ENCODE results near the gene TSPYL6.
A peak's percentile ranks its signal among the peaks of the same experiment; 100 is the strongest.
"Not testable (repeated sequence)": the region's sequence is repeated elsewhere in the genome, so short reads cannot be mapped to it uniquely, and the experiment has no call there.

The TSPYL6 gene

GRCh38 chr2:54284826-54285225 is 28.8 kb upstream of the TSPYL6 start:
- no peak overlapping the region for H3K9ac ChIP-seq (ENCODE audit: insufficient read length)
- no peak overlapping the region for H3K27ac ChIP-seq
- no peak for DNase-seq (ENCODE audit: low read depth, low spot score)
- no peaks in the 10 kb centered on the region for H3K9me3 ChIP-seq (ENCODE audit: low read depth, low read length)
- no peak for TF ChIP-seq POLR2AphosphoS5 (IDR thresholded peaks at IDR 0.05; ENCODE audit: borderline replicate concordance, low read depth, low read length)
- no peaks in the 10 kb centered on the region for H3K36me3 ChIP-seq (ENCODE audit: insufficient read depth, low read length)
- no peak overlapping the region for H3K4me3 ChIP-seq

- no peak overlapping the region for H3K27ac ChIP-seq
Observed at GRCh38 chr2:54279385-54279784, 23.4 kb upstream of the TSPYL6 start.

GRCh38 chr2:54275541-54275940 is 19.5 kb upstream of the TSPYL6 start:
- Histone ChIP-seq H3K9me3 (ENCODE audit: low read depth, low read length) (no peaks in the 10 kb centered on the region), H3K4me3 (no peak overlapping the region), H3K9ac (ENCODE audit: insufficient read length) (peak overlapping the region; percentile 82), H3K27ac (peak overlapping the region; percentile 93), H3K36me3 (ENCODE audit: insufficient read depth, low read length) (no peaks in the 10 kb centered on the region)
- TF ChIP-seq FOXP2 (optimal IDR thresholded peaks at IDR 0.05; ENCODE audit: control extremely low read depth, extremely low read length, insufficient read depth) (no peak), EZH2 (IDR thresholded peaks at IDR 0.05) (no peak), POLR2AphosphoS5 (IDR thresholded peaks at IDR 0.05; ENCODE audit: borderline replicate concordance, low read depth, low read length) (no peak)
- no peak for DNase-seq (ENCODE audit: low read depth, low spot score)

More at GRCh38 chr2:54279385-54279784, 23.4 kb upstream of the TSPYL6 start:
- Histone ChIP-seq H3K9me3 (ENCODE audit: low read depth, low read length) (no peaks in the 10 kb centered on the region), H3K36me3 (ENCODE audit: insufficient read depth, low read length) (no peaks in the 10 kb centered on the region), H3K9ac (ENCODE audit: insufficient read length) (no peak overlapping the region), H3K4me3 (no peak overlapping the region)
- TF ChIP-seq EZH2 (IDR thresholded peaks at IDR 0.05) (no peak), POLR2AphosphoS5 (IDR thresholded peaks at IDR 0.05; ENCODE audit: borderline replicate concordance, low read depth, low read length) (no peak), FOXP2 (optimal IDR thresholded peaks at IDR 0.05; ENCODE audit: control extremely low read depth, extremely low read length, insufficient read depth) (no peak)
- no peak for DNase-seq (ENCODE audit: low read depth, low spot score)

- H3K27ac ChIP-seq: peak overlapping the region; percentile 93
- no peak for TF ChIP-seq POLR2AphosphoS5 (IDR thresholded peaks at IDR 0.05; ENCODE audit: borderline replicate concordance, low read depth, low read length)
- no peak for TF ChIP-seq FOXP2 (optimal IDR thresholded peaks at IDR 0.05; ENCODE audit: control extremely low read depth, extremely low read length, insufficient read depth)
- no peak for TF ChIP-seq EZH2 (IDR thresholded peaks at IDR 0.05)
- peak overlapping the region; percentile 82 for H3K9ac ChIP-seq (ENCODE audit: insufficient read length)
- H3K4me3 ChIP-seq: peak overlapping the region; percentile 24; the same call in 1 of the 2 replicates
- DNase-seq (ENCODE audit: low read depth, low spot score): peak; percentile 79
- no peaks in the 10 kb centered on the region for H3K36me3 ChIP-seq (ENCODE audit: insufficient read depth, low read length)
- no peaks in the 10 kb centered on the region for H3K9me3 ChIP-seq (ENCODE audit: low read depth, low read length)
Observed at GRCh38 chr2:54274781-54275242, 18.8 kb upstream of the TSPYL6 start.

GRCh38 chr2:54271843-54272627 is 16.0 kb upstream of the TSPYL6 start:
- Histone ChIP-seq H3K27ac (no peak overlapping the region), H3K9ac (ENCODE audit: insufficient read length) (no peak overlapping the region), H3K36me3 (ENCODE audit: insufficient read depth, low read length) (no peaks in the 10 kb centered on the region), H3K9me3 (ENCODE audit: low read depth, low read length) (no peaks in the 10 kb centered on the region), H3K4me3 (no peak overlapping the region)
- no peak for DNase-seq (ENCODE audit: low read depth, low spot score)
- TF ChIP-seq EZH2 (IDR thresholded peaks at IDR 0.05) (no peak), FOXP2 (optimal IDR thresholded peaks at IDR 0.05; ENCODE audit: control extremely low read depth, extremely low read length, insufficient read depth) (no peak), POLR2AphosphoS5 (IDR thresholded peaks at IDR 0.05; ENCODE audit: borderline replicate concordance, low read depth, low read length) (no peak)

- no peak for TF ChIP-seq EZH2 (IDR thresholded peaks at IDR 0.05)
- no peak for TF ChIP-seq POLR2AphosphoS5 (IDR thresholded peaks at IDR 0.05; ENCODE audit: borderline replicate concordance, low read depth, low read length)
- no peak for TF ChIP-seq FOXP2 (optimal IDR thresholded peaks at IDR 0.05; ENCODE audit: control extremely low read depth, extremely low read length, insufficient read depth)
- no peaks in the 10 kb centered on the region for H3K9me3 ChIP-seq (ENCODE audit: low read depth, low read length)
- H3K4me3 ChIP-seq: no peak overlapping the region
- H3K36me3 ChIP-seq (ENCODE audit: insufficient read depth, low read length): no peaks in the 10 kb centered on the region
- no peak overlapping the region for H3K9ac ChIP-seq (ENCODE audit: insufficient read length)
- no peak overlapping the region for H3K27ac ChIP-seq
- no peak for DNase-seq (ENCODE audit: low read depth, low spot score)
Observed at GRCh38 chr2:54271189-54271588, 15.2 kb upstream of the TSPYL6 start.

- H3K27ac ChIP-seq: no peak overlapping the region
- TF ChIP-seq FOXP2 (optimal IDR thresholded peaks at IDR 0.05; ENCODE audit: control extremely low read depth, extremely low read length, insufficient read depth): no peak
- no peak for TF ChIP-seq POLR2AphosphoS5 (IDR thresholded peaks at IDR 0.05; ENCODE audit: borderline replicate concordance, low read depth, low read length)
- no peak for TF ChIP-seq EZH2 (IDR thresholded peaks at IDR 0.05)
- no peaks in the 10 kb centered on the region for H3K9me3 ChIP-seq (ENCODE audit: low read depth, low read length)
- H3K36me3 ChIP-seq (ENCODE audit: insufficient read depth, low read length): no peaks in the 10 kb centered on the region
- DNase-seq (ENCODE audit: low read depth, low spot score): no peak
- H3K9ac ChIP-seq (ENCODE audit: insufficient read length): no peak overlapping the region
- H3K4me3 ChIP-seq: no peak overlapping the region
Observed at GRCh38 chr2:54267577-54267976, 11.5 kb upstream of the TSPYL6 start.

GRCh38 chr2:54265081-54265480 is 9.1 kb upstream of the TSPYL6 start:
- not testable (repeated sequence) for DNase-seq (ENCODE audit: low read depth, low spot score); H3K27ac ChIP-seq; H3K4me3 ChIP-seq; H3K9me3 ChIP-seq (ENCODE audit: low read depth, low read length); H3K9ac ChIP-seq (ENCODE audit: insufficient read length); H3K36me3 ChIP-seq (ENCODE audit: insufficient read depth, low read length)

Data from SK-N-MC (cell line).